ENCODE data around the gene ADARB2.

Gene ADARB2

GRCh38 chr10:1451941-1452340 is 285.4 kb downstream of the ADARB2 start:
- no peak overlapping the region for H3K4me3 ChIP-seq (ENCODE audit: control insufficient read depth, low read depth, low read length)
- TF ChIP-seq, protein P1, sequence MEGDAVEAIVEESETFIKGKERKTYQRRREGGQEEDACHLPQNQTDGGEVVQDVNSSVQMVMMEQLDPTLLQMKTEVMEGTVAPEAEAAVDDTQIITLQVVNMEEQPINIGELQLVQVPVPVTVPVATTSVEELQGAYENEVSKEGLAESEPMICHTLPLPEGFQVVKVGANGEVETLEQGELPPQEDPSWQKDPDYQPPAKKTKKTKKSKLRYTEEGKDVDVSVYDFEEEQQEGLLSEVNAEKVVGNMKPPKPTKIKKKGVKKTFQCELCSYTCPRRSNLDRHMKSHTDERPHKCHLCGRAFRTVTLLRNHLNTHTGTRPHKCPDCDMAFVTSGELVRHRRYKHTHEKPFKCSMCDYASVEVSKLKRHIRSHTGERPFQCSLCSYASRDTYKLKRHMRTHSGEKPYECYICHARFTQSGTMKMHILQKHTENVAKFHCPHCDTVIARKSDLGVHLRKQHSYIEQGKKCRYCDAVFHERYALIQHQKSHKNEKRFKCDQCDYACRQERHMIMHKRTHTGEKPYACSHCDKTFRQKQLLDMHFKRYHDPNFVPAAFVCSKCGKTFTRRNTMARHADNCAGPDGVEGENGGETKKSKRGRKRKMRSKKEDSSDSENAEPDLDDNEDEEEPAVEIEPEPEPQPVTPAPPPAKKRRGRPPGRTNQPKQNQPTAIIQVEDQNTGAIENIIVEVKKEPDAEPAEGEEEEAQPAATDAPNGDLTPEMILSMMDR (conservative IDR thresholded peaks at IDR 0.05; ENCODE audit: control insufficient read depth, insufficient read depth, low read depth, low read length) = no peak

DNA sequence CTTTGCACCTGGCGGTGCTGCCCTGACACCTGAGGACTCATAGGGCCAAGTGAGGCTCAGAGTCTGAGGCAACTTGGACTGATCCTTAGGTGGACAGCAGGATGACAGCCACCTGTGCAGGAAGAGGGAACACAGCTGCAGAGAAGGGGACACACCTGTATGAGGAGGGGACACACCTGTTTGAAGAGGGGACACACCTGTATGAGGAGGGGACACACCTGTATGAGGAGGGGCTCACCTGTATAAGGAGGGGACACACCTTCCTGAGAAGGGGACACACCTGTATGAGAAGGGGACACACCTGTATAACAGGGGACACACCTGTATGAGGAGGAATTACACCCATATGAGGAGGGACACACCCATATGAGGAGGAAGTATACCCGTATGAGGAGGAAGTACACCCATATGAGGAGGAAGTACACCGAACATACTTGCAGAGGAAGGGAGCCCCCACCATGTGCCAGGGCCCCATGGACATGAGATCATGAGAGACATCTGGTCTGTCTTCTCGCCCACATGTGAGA is 285.9 kb downstream of the ADARB2 start:
- DNase-seq (ENCODE audit: low read depth) = no peak
- TF ChIP-seq, protein P1 (conservative IDR thresholded peaks at IDR 0.05; ENCODE audit: control insufficient read depth, insufficient read depth, low read depth, low read length) = no peak
- no peak overlapping the region for H3K4me3 ChIP-seq (ENCODE audit: control insufficient read depth, low read depth, low read length)

More at GRCh38 chr10:1451941-1452340, 285.4 kb downstream of the ADARB2 start:
- DNase-seq (ENCODE audit: low read depth) = no peak

DNA sequence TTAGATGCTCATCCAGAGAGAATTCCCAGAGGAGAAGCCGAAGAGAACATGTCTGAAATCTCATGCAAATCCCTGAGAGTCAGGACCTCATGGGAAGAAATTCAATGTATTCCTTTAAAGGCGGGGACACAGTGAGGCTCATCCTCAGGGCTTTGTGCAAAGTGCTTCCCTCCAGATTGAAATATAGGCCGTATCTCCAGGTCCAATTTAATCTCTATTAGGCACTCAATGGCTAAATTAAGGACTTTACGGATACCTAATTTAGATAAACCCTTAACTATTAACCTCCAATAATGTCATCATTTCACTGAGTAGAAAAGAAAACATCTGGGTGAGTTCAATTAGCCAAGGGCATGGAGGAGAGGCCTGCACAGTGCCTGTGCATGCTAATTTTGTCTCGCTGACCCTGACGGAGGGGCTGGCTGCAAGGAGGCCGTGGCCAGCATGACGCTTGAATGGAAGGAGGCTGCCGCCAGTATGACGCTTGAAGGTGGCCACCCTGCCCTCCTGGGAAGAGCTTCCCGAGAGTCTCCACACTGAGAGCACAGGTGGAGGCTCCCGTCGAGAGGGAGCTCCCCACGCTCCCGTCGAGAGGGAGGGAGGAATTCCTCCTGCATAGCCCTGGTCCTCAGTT is 287.6 kb downstream of the ADARB2 start:
- no peak overlapping the region for H3K4me3 ChIP-seq (ENCODE audit: control insufficient read depth, low read depth, low read length)
- DNase-seq (ENCODE audit: low read depth) = no peak
- TF ChIP-seq, protein P1 (conservative IDR thresholded peaks at IDR 0.05; ENCODE audit: control insufficient read depth, insufficient read depth, low read depth, low read length) = no peak

GRCh38 chr10:1449021-1449420 is 288.3 kb downstream of the ADARB2 start:
- TF ChIP-seq, protein P1 (conservative IDR thresholded peaks at IDR 0.05; ENCODE audit: control insufficient read depth, insufficient read depth, low read depth, low read length) = no peak
- H3K4me3 ChIP-seq (ENCODE audit: control insufficient read depth, low read depth, low read length) = no peak overlapping the region
- no peak for DNase-seq (ENCODE audit: low read depth)

- TF ChIP-seq, protein P1 (conservative IDR thresholded peaks at IDR 0.05; ENCODE audit: control insufficient read depth, insufficient read depth, low read depth, low read length) = no peak
- no peak overlapping the region for H3K4me3 ChIP-seq (ENCODE audit: control insufficient read depth, low read depth, low read length)
- no peak for DNase-seq (ENCODE audit: low read depth)
Measured at GRCh38 chr10:1448252-1448930, 288.9 kb downstream of the ADARB2 start.

DNA sequence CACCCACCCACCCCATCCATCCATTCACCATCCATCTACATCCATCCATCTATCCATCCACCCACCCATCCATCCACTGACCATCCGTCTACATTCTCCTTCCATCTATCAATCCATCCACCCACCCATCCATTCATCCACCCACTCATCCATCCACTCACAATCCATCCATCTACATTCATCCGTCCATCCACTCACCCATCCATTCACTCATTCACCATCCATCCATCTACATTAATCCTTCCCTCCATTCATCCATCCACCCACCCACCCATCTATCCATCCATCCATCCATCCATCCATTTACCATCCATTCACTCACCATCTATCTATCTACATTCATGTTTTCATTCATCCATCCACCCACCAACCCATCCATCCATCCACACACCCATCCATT is 292.5 kb downstream of the ADARB2 start:
- TF ChIP-seq, protein P1 (conservative IDR thresholded peaks at IDR 0.05; ENCODE audit: control insufficient read depth, insufficient read depth, low read depth, low read length) = no peak
- DNase-seq (ENCODE audit: low read depth) = no peak
- H3K4me3 ChIP-seq (ENCODE audit: control insufficient read depth, low read depth, low read length) = no peak overlapping the region

Measured in fibroblast of mammary gland (primary cell).